ENCODE measurements around the gene SLC25A12.

Gene SLC25A12

GRCh38 chr2:171824086-171824485 lies 70.0 kb downstream of the SLC25A12 start:
- Histone ChIP-seq H3K27ac (ENCODE audit: low read length) (no peak overlapping the region), H3K4me1 (ENCODE audit: insufficient read depth, low read length) (no peaks in the 10 kb centered on the region), H3K36me3 (ENCODE audit: insufficient read depth, low read length) (peaks cover 40% of the 10 kb centered on the region), H3K79me2 (ENCODE audit: insufficient read depth, low read length) (no peaks in the 10 kb centered on the region), H3K4me2 (ENCODE audit: insufficient read depth, low read length) (no peak overlapping the region), H3K9ac (ENCODE audit: low read depth, low read length) (no peak overlapping the region), H2AFZ (ENCODE audit: low read depth, low read length) (no peak overlapping the region), H3K9me3 (ENCODE audit: insufficient read depth, low read length, severe bottlenecking) (no peaks in the 10 kb centered on the region), H3K27me3 (ENCODE audit: insufficient read depth, low read length, poor library complexity) (no peaks in the 10 kb centered on the region), H4K20me1 (ENCODE audit: insufficient read depth, low read length) (no peaks in the 10 kb centered on the region), H3K4me3 (ENCODE audit: low read depth in 1 of 2, low read length in 2 of 2) (no peak overlapping the region)
- ATAC-seq (ENCODE audit: insufficient read depth, low read depth) (no peak), DNase-seq (no peak)
- no peak for TF ChIP-seq EZH2 (IDR thresholded peaks at IDR 0.05; ENCODE audit: borderline replicate concordance, low read depth, low read length, severe bottlenecking)
- no peak for TF ChIP-seq CTCF (IDR thresholded peaks at IDR 0.05; ENCODE audit: borderline replicate concordance, extremely low read depth, low read length, poor library complexity, severe bottlenecking)

- no peaks in the 10 kb centered on the region for H4K20me1 ChIP-seq (ENCODE audit: insufficient read depth, low read length)
- ATAC-seq (ENCODE audit: insufficient read depth, low read depth) (no peak), DNase-seq (no peak)
- H3K4me2 ChIP-seq (ENCODE audit: insufficient read depth, low read length): no peak overlapping the region
- H3K79me2 ChIP-seq (ENCODE audit: insufficient read depth, low read length): no peaks in the 10 kb centered on the region
- H3K4me3 ChIP-seq (ENCODE audit: low read depth in 1 of 2, low read length in 2 of 2): no peak overlapping the region
- no peak overlapping the region for H3K27ac ChIP-seq (ENCODE audit: low read length)
- H3K9me3 ChIP-seq (ENCODE audit: insufficient read depth, low read length, severe bottlenecking): no peaks in the 10 kb centered on the region
- H2AFZ ChIP-seq (ENCODE audit: low read depth, low read length): no peak overlapping the region
- peaks cover 31% of the 10 kb centered on the region for H3K36me3 ChIP-seq (ENCODE audit: insufficient read depth, low read length)
- H3K9ac ChIP-seq (ENCODE audit: low read depth, low read length): no peak overlapping the region
- H3K4me1 ChIP-seq (ENCODE audit: insufficient read depth, low read length): no peaks in the 10 kb centered on the region
- no peak for TF ChIP-seq CTCF (IDR thresholded peaks at IDR 0.05; ENCODE audit: borderline replicate concordance, extremely low read depth, low read length, poor library complexity, severe bottlenecking)
- no peak for TF ChIP-seq EZH2 (IDR thresholded peaks at IDR 0.05; ENCODE audit: borderline replicate concordance, low read depth, low read length, severe bottlenecking)
- H3K27me3 ChIP-seq (ENCODE audit: insufficient read depth, low read length, poor library complexity): no peaks in the 10 kb centered on the region
Observed at GRCh38 chr2:171822525-171823322, 71.3 kb downstream of the SLC25A12 start.

- no peak overlapping the region for H3K4me3 ChIP-seq (ENCODE audit: low read depth in 1 of 2, low read length in 2 of 2)
Observed at GRCh38 chr2:171819453-171819852, 74.6 kb downstream of the SLC25A12 start.

More at GRCh38 chr2:171819453-171819852, 74.6 kb downstream of the SLC25A12 start:
- H3K27ac ChIP-seq (ENCODE audit: low read length): no peak overlapping the region
- H3K79me2 ChIP-seq (ENCODE audit: insufficient read depth, low read length): no peaks in the 10 kb centered on the region
- no peak for TF ChIP-seq EZH2 (IDR thresholded peaks at IDR 0.05; ENCODE audit: borderline replicate concordance, low read depth, low read length, severe bottlenecking)
- TF ChIP-seq CTCF (IDR thresholded peaks at IDR 0.05; ENCODE audit: borderline replicate concordance, extremely low read depth, low read length, poor library complexity, severe bottlenecking): no peak
- H3K36me3 ChIP-seq (ENCODE audit: insufficient read depth, low read length): peaks cover 29% of the 10 kb centered on the region; the same call in 1 of the 2 replicates
- H3K4me1 ChIP-seq (ENCODE audit: insufficient read depth, low read length): no peaks in the 10 kb centered on the region
- H3K9me3 ChIP-seq (ENCODE audit: insufficient read depth, low read length, severe bottlenecking): no peaks in the 10 kb centered on the region
- H3K9ac ChIP-seq (ENCODE audit: low read depth, low read length): no peak overlapping the region
- H2AFZ ChIP-seq (ENCODE audit: low read depth, low read length): no peak overlapping the region
- H4K20me1 ChIP-seq (ENCODE audit: insufficient read depth, low read length): no peaks in the 10 kb centered on the region
- ATAC-seq (ENCODE audit: insufficient read depth, low read depth) (no peak), DNase-seq (no peak)
- H3K4me2 ChIP-seq (ENCODE audit: insufficient read depth, low read length): no peak overlapping the region
- no peaks in the 10 kb centered on the region for H3K27me3 ChIP-seq (ENCODE audit: insufficient read depth, low read length, poor library complexity)

Data from DND-41 (cell line).